Panc1 (cell line): Measurements from ENCODE around the gene GPRC5C. TPM values are rescaled to one million over a fixed set of nuclear protein-coding genes. Genes with fewer than 3 reads are reported as not detected.

ENCODE experiments used
- ATAC-seq: fragments of 200-7000 bp; cut with Tn5 transposase; 2 replicates; pipeline ENCODE4 v1.9.1; 2020; ENCODE audit warnings: mild to moderate bottlenecking, moderate library complexity
- BruUV-seq: library from RNA; stranded (reverse); fragments of 400-500 nt; replicated peaks from 2 replicates; lab custom pipeline; 2021; lab: Mats Ljungman, UMichigan
- CTCF ChIA-PET: fragments of 300-600 bp; sonication (Branson Sonifier 250); formaldehyde crosslinking; loops from one replicate; lab custom pipeline; 2022; ENCODE audit warnings: antibody characterized with exemption; lab: Charles Lee
- POLR2A ChIA-PET: fragments of 300-600 bp; sonication (Branson Sonifier 250); formaldehyde crosslinking; loops from one replicate; lab custom pipeline; 2022; ENCODE audit warnings: antibody characterized with exemption; lab: Charles Lee
- DNase-seq: peaks from one replicate; pipeline ENCODE4 v3.0.0-alpha.2; 2010; ENCODE audit warnings: low read depth, low spot score
- H3K27ac ChIP-seq: 2 replicates; pipeline ENCODE4 v1.5.1; 2011; ENCODE audit warnings: mild to moderate bottlenecking, low read length, inconsistent platforms
- H3K27me3 ChIP-seq: fragments of 200-500 bp; sonication (Bioruptor generic); 2 replicates; pipeline ENCODE4 v1.6.0; 2014; ENCODE audit warnings: low read length, inconsistent platforms; ENCODE audit not compliant: control insufficient read depth, insufficient read depth
- H3K36me3 ChIP-seq: fragments of 200-500 bp; sonication (Bioruptor generic); 2 replicates; pipeline ENCODE4 v1.5.1; 2014; ENCODE audit warnings: inconsistent platforms, mild to moderate bottlenecking, low read length, moderate library complexity; ENCODE audit not compliant: control insufficient read depth, insufficient read depth
- H3K4me1 ChIP-seq: 2 replicates; pipeline ENCODE4 v1.5.1; 2011; ENCODE audit warnings: inconsistent platforms, mild to moderate bottlenecking, low read length, moderate library complexity; ENCODE audit not compliant: control insufficient read depth, insufficient read depth
- H3K4me3 ChIP-seq, 2 experiments: 2 replicates each; pipeline ENCODE4 v1.5.1; 2011 to 2012; ENCODE audit warnings: low read depth in 2 of 2, low read length in 2 of 2, mild to moderate bottlenecking in 2 of 2, inconsistent platforms in 1 of 2, moderate library complexity in 1 of 2
- H3K9me3 ChIP-seq: fragments of 200-500 bp; sonication (Bioruptor generic); 2 replicates; pipeline ENCODE4 v1.5.1; 2014; ENCODE audit warnings: low read depth, mild to moderate bottlenecking, inconsistent platforms, low read length, moderate library complexity; ENCODE audit not compliant: control insufficient read depth, insufficient read depth
- POLR2AphosphoS5 ChIP-seq: IDR thresholded peaks from 2 replicates; pipeline ENCODE4 v1.6.1; 2012; ENCODE audit warnings: mild to moderate bottlenecking, low read depth, low read length, moderate library complexity
- SIN3A ChIP-seq: IDR thresholded peaks from 2 replicates; pipeline ENCODE4 v1.6.1; 2012; ENCODE audit warnings: low read depth, mild to moderate bottlenecking, low read length, moderate library complexity, borderline replicate concordance; ENCODE audit not compliant: insufficient read depth
- TCF7L2 ChIP-seq: IDR thresholded peaks from 2 replicates; pipeline ENCODE4 v1.6.1; 2011; ENCODE audit warnings: mild to moderate bottlenecking, low read depth, low read length, inconsistent platforms
- in situ Hi-C: cut with HindIII; loops from 2 replicates; pipeline ENCODE4 v1.10.0; 2016; ENCODE audit warnings: low sequenced_read_pairs, low pct_unique_long_range_greater_than_20kb
- intact Hi-C: fragments of 100-400 bp; cut with micrococcal nuclease; formaldehyde crosslinking; loops from one replicate; pipeline ENCODE4 v1.10.0; 2022; ENCODE audit not compliant: unreplicated experiment
- total RNA-seq: library from RNA; stranded (reverse); gene quantifications from one replicate; pipeline ENCODE4 v1.2.1, GENCODE V29; 2021; ENCODE audit not compliant: unreplicated experiment
- TF ChIP-seq, protein P1 (sequence below), 2 experiments: IDR thresholded peaks; 2 replicates each; pipeline ENCODE4 v1.6.1; 2011 to 2012; ENCODE audit warnings: low read depth in 2 of 2, control low read depth in 1 of 2, low read length in 1 of 2, mild to moderate bottlenecking in 1 of 2, moderate library complexity in 1 of 2; ENCODE audit not compliant: insufficient read depth in 1 of 2
- TF ChIP-seq, protein P2 (sequence below): fragments of 450-650 bp; IDR thresholded peaks from 2 replicates; pipeline ENCODE4 v1.5.1; 2017; ENCODE audit warnings: mild to moderate bottlenecking

Gene GPRC5C
- total RNA-seq, 1 experiment from 2014 or later, result 57.1 TPM

- BruUV-seq, result no TSS peak
- H3K27ac ChIP-seq, result peak overlapping the region; percentile 79
- intact Hi-C loops, result no loop called here
- in situ Hi-C loops, result no loop called here
- ATAC-seq, result no peak
- POLR2A ChIA-PET, result no interaction called here
- H3K36me3 ChIP-seq, result no peaks in the 10 kb centered on the region; the same call in 1 of the 2 replicates
- no peaks in the 10 kb centered on the region for H3K27me3 ChIP-seq
- H3K4me3 ChIP-seq, result no peak overlapping the region
- CTCF ChIA-PET, result no interaction called here
- TF ChIP-seq POLR2AphosphoS5, result no peak
- TF ChIP-seq, protein P1, sequence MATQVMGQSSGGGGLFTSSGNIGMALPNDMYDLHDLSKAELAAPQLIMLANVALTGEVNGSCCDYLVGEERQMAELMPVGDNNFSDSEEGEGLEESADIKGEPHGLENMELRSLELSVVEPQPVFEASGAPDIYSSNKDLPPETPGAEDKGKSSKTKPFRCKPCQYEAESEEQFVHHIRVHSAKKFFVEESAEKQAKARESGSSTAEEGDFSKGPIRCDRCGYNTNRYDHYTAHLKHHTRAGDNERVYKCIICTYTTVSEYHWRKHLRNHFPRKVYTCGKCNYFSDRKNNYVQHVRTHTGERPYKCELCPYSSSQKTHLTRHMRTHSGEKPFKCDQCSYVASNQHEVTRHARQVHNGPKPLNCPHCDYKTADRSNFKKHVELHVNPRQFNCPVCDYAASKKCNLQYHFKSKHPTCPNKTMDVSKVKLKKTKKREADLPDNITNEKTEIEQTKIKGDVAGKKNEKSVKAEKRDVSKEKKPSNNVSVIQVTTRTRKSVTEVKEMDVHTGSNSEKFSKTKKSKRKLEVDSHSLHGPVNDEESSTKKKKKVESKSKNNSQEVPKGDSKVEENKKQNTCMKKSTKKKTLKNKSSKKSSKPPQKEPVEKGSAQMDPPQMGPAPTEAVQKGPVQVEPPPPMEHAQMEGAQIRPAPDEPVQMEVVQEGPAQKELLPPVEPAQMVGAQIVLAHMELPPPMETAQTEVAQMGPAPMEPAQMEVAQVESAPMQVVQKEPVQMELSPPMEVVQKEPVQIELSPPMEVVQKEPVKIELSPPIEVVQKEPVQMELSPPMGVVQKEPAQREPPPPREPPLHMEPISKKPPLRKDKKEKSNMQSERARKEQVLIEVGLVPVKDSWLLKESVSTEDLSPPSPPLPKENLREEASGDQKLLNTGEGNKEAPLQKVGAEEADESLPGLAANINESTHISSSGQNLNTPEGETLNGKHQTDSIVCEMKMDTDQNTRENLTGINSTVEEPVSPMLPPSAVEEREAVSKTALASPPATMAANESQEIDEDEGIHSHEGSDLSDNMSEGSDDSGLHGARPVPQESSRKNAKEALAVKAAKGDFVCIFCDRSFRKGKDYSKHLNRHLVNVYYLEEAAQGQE (IDR thresholded peaks at IDR 0.05; ENCODE audit: insufficient read depth in 1 of 2, low read depth in 2 of 2, low read length in 1 of 2), result no peak
- no peak for TF ChIP-seq SIN3A
- TF ChIP-seq, protein P2, sequence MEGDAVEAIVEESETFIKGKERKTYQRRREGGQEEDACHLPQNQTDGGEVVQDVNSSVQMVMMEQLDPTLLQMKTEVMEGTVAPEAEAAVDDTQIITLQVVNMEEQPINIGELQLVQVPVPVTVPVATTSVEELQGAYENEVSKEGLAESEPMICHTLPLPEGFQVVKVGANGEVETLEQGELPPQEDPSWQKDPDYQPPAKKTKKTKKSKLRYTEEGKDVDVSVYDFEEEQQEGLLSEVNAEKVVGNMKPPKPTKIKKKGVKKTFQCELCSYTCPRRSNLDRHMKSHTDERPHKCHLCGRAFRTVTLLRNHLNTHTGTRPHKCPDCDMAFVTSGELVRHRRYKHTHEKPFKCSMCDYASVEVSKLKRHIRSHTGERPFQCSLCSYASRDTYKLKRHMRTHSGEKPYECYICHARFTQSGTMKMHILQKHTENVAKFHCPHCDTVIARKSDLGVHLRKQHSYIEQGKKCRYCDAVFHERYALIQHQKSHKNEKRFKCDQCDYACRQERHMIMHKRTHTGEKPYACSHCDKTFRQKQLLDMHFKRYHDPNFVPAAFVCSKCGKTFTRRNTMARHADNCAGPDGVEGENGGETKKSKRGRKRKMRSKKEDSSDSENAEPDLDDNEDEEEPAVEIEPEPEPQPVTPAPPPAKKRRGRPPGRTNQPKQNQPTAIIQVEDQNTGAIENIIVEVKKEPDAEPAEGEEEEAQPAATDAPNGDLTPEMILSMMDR, result no peak
- no peak for TF ChIP-seq TCF7L2
- H3K9me3 ChIP-seq, result no peaks in the 10 kb centered on the region
- H3K4me1 ChIP-seq, result peaks cover 47% of the 10 kb centered on the region
- no peak for DNase-seq
These were observed 4.7 kb upstream of the GPRC5C start for GRCh38 chr17:74427048-74427762.

GRCh38 chr17:74427763-74428153 lies 4.1 kb upstream of the GPRC5C start:
- Histone ChIP-seq H3K9me3 (no peaks in the 10 kb centered on the region), H3K27ac (peak overlapping the region; percentile 79), H3K36me3 (no peaks in the 10 kb centered on the region; the same call in 1 of the 2 replicates), H3K27me3 (no peaks in the 10 kb centered on the region), H3K4me3 (no peak overlapping the region), H3K4me1 (peaks cover 48% of the 10 kb centered on the region)
- ATAC-seq (no peak), DNase-seq (no peak)
- in situ Hi-C loops, result no loop called here
- POLR2A ChIA-PET, result no interaction called here
- intact Hi-C loops, result no loop called here
- BruUV-seq, result no TSS peak
- CTCF ChIA-PET, result no interaction called here
- TF ChIP-seq, protein P2, result no peak
- TF ChIP-seq, protein P1 (IDR thresholded peaks at IDR 0.05; ENCODE audit: insufficient read depth in 1 of 2, low read depth in 2 of 2, low read length in 1 of 2), result no peak
- TF ChIP-seq POLR2AphosphoS5, result no peak
